ENCODE results near the gene KREMEN1. TPM values are rescaled to one million over a fixed set of nuclear protein-coding genes. Genes with fewer than 3 reads are reported as not detected.

KREMEN1 gene
- total and polyA plus RNA-seq, 5 donors from 2014 or later, result 0.10 TPM; not detected in 4

DNA sequence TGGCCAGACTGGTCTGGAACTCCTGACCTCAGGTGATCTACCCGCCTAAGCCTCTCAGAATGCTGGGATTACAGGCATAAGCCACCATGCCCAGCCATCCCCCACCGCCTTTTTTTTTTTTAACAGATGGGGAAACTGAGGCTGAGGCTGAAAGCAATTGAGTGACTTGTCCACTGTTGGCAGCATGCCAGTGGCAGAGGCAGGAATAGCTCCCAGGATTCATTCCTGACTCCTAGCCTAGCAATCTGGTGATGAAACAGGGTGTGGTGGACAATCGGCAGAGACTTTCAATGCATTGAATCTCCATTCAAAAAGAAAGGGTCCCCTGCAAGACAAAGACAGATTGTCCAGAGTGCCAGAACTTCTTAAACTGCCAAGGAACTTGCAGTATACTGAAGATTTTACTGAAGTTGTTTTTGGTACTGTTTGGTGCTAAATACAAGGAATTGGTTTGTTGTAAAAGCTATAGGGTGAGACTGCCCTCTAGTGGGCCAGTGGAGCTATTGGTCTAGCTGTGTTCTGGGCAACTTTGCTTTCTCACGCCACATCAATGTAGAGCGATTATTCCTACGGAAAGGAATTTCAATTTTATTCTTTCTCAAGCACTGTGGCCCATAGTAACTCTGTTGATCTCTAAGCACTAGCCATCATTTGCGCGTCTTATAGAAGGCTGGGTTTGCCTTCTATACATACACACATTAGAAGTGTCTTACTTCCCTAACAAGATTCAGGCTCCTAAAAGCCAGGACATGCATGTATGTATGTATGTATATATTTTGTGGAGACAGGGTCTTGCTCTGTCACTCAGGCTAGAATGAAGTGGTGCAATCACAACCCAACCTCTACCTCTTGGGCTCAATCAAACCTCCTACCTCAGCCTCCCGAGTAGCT is 32.2 kb upstream of the KREMEN1 start:
- Histone ChIP-seq H3K27me3 (ENCODE audit: control insufficient read depth, insufficient read depth, low read length) (no peaks in the 10 kb centered on the region), H3K4me3 (ENCODE audit: low read depth, low read length) (no peak overlapping the region), H3K9me3 (ENCODE audit: control insufficient read depth in 2 of 2, low read length in 2 of 2) (no peaks in the 10 kb centered on the region), H3K36me3 (ENCODE audit: control insufficient read depth, insufficient read depth, low read length) (no peaks in the 10 kb centered on the region), H3K27ac (ENCODE audit: insufficient read depth, low read length, poor library complexity, severe bottlenecking) (no peak overlapping the region), H3K4me1 (ENCODE audit: control insufficient read depth, insufficient read depth, low read length, poor library complexity, severe bottlenecking) (no peaks in the 10 kb centered on the region)
- peak; percentile 48 to 80 (median 70) for DNase-seq
- H3K9me3 Mint-ChIP-seq, result no peaks in the 10 kb centered on the region
- peak in 1 of 2 donors; percentile 45 for ATAC-seq (ENCODE audit: low read depth in 2 of 2)
- H3K27me3 Mint-ChIP-seq, result no peaks in the 10 kb centered on the region
- no peak overlapping the region for H3K27ac Mint-ChIP-seq
- H3K36me3 Mint-ChIP-seq, result no peaks in the 10 kb centered on the region
- no peak overlapping the region for H3K4me3 Mint-ChIP-seq
- H3K4me1 Mint-ChIP-seq, result peaks cover 0 to 3% (median 0%) of the 10 kb centered on the region in 4 donors

GRCh38 chr22:29041408-29041807 is 31.4 kb upstream of the KREMEN1 start:
- no peak overlapping the region for H3K27ac Mint-ChIP-seq
- no peaks in the 10 kb centered on the region for H3K27me3 Mint-ChIP-seq
- no peaks in the 10 kb centered on the region for H3K27me3 ChIP-seq (ENCODE audit: control insufficient read depth, insufficient read depth, low read length)
- H3K9me3 Mint-ChIP-seq, result no peaks in the 10 kb centered on the region
- H3K27ac ChIP-seq (ENCODE audit: insufficient read depth, low read length, poor library complexity, severe bottlenecking), result no peak overlapping the region
- ATAC-seq (ENCODE audit: low read depth in 2 of 2), result no peak
- no peak for DNase-seq
- H3K9me3 ChIP-seq (ENCODE audit: control insufficient read depth in 2 of 2, low read length in 2 of 2), result no peaks in the 10 kb centered on the region
- peaks cover 0 to 2% (median 0%) of the 10 kb centered on the region in 4 donors for H3K4me1 Mint-ChIP-seq
- H3K36me3 ChIP-seq (ENCODE audit: control insufficient read depth, insufficient read depth, low read length), result no peaks in the 10 kb centered on the region
- no peak overlapping the region for H3K4me3 Mint-ChIP-seq
- H3K36me3 Mint-ChIP-seq, result no peaks in the 10 kb centered on the region
- H3K4me3 ChIP-seq (ENCODE audit: low read depth, low read length), result no peak overlapping the region
- H3K4me1 ChIP-seq (ENCODE audit: control insufficient read depth, insufficient read depth, low read length, poor library complexity, severe bottlenecking), result no peaks in the 10 kb centered on the region

DNA sequence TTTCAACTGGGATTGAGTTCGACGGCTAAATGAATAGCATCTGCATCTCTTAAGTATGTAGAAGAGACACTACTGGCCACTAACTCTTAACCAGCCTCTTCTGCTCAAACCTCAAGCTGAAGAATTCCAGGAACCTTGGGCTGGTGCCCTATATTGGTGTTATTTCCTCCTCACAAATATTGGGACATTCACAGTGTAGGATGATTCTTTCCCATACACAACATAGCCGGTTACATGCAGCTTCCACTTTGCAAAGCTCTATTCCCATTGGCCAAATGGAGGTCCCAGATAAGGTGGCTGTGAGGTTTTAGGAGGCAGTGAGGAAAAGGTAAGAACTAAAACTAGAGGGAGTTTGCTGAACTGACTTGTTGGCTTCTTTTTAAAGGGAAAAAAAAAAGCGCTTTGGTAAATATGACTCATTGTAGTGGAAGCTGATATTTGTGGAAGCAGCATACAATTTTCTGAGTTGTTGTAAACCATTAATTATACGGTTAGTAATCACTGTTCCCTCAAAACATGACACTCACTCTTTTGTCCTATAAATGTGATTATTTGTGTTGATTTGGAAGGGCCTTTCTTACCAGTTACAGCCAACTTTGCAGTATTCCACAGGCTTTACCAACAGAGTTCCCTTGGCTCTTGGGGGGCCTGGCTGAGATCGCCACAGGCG is 28.8 kb upstream of the KREMEN1 start:
- Mint-ChIP-seq H3K27ac (no peak overlapping the region), H3K27me3 (no peaks in the 10 kb centered on the region), H3K4me1 (peaks cover 0 to 2% (median 0%) of the 10 kb centered on the region in 4 donors), H3K9me3 (no peaks in the 10 kb centered on the region), H3K36me3 (peaks cover 3% of the 10 kb centered on the region), H3K4me3 (no peak overlapping the region)
- H3K36me3 ChIP-seq (ENCODE audit: control insufficient read depth, insufficient read depth, low read length), result no peaks in the 10 kb centered on the region
- no peak for DNase-seq
- no peaks in the 10 kb centered on the region for H3K27me3 ChIP-seq (ENCODE audit: control insufficient read depth, insufficient read depth, low read length)
- no peaks in the 10 kb centered on the region for H3K9me3 ChIP-seq (ENCODE audit: control insufficient read depth in 2 of 2, low read length in 2 of 2)
- no peak for ATAC-seq (ENCODE audit: low read depth in 2 of 2)
- no peak overlapping the region for H3K4me3 ChIP-seq (ENCODE audit: low read depth, low read length)
- H3K4me1 ChIP-seq (ENCODE audit: control insufficient read depth, insufficient read depth, low read length, poor library complexity, severe bottlenecking), result no peaks in the 10 kb centered on the region
- H3K27ac ChIP-seq (ENCODE audit: insufficient read depth, low read length, poor library complexity, severe bottlenecking), result no peak overlapping the region

DNA sequence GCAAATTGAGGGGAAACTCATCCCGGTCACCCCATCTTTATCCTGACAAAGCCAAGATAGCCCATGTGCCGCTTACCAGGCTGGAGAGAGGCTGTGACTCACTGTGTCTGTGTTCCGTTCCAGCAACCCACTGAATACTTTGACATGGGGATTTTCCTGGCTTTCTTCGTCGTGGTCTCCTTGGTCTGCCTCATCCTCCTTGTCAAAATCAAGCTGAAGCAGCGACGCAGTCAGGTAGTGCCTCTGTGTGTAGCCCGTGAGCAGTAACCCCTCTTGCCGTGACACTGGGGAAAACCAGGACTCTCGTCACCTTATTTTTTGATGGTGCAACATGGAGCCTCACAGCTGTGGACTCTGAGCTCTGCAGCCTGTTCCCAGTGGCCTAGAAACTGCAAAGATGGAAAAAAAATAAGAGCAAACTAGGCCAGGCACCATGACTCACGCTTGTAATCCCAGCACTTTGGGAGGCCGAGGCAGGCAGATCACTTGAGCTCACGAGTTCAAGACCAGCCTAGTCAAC is 28.1 kb upstream of the KREMEN1 start:
- Histone ChIP-seq H3K4me3 (ENCODE audit: low read depth, low read length) (no peak overlapping the region), H3K27ac (ENCODE audit: insufficient read depth, low read length, poor library complexity, severe bottlenecking) (no peak overlapping the region), H3K36me3 (ENCODE audit: control insufficient read depth, insufficient read depth, low read length) (no peaks in the 10 kb centered on the region), H3K9me3 (ENCODE audit: control insufficient read depth in 2 of 2, low read length in 2 of 2) (no peaks in the 10 kb centered on the region), H3K4me1 (ENCODE audit: control insufficient read depth, insufficient read depth, low read length, poor library complexity, severe bottlenecking) (no peaks in the 10 kb centered on the region), H3K27me3 (ENCODE audit: control insufficient read depth, insufficient read depth, low read length) (no peaks in the 10 kb centered on the region)
- Mint-ChIP-seq H3K36me3 (peaks cover 3% of the 10 kb centered on the region), H3K9me3 (no peaks in the 10 kb centered on the region), H3K27me3 (no peaks in the 10 kb centered on the region), H3K4me1 (peaks cover 0 to 2% (median 0%) of the 10 kb centered on the region in 4 donors), H3K4me3 (no peak overlapping the region), H3K27ac (no peak overlapping the region)
- no peak for ATAC-seq (ENCODE audit: low read depth in 2 of 2)
- DNase-seq, result no peak

- Mint-ChIP-seq H3K27me3 (no peaks in the 10 kb centered on the region), H3K4me1 (no peaks in the 10 kb centered on the region), H3K4me3 (no peak overlapping the region), H3K36me3 (peaks cover 3% of the 10 kb centered on the region), H3K27ac (no peak overlapping the region), H3K9me3 (no peaks in the 10 kb centered on the region)
- DNase-seq (no peak), ATAC-seq (ENCODE audit: low read depth in 2 of 2) (no peak)
- Histone ChIP-seq H3K4me3 (ENCODE audit: low read depth, low read length) (no peak overlapping the region), H3K27ac (ENCODE audit: insufficient read depth, low read length, poor library complexity, severe bottlenecking) (no peak overlapping the region), H3K9me3 (ENCODE audit: control insufficient read depth in 2 of 2, low read length in 2 of 2) (no peaks in the 10 kb centered on the region), H3K36me3 (ENCODE audit: control insufficient read depth, insufficient read depth, low read length) (no peaks in the 10 kb centered on the region), H3K4me1 (ENCODE audit: control insufficient read depth, insufficient read depth, low read length, poor library complexity, severe bottlenecking) (no peaks in the 10 kb centered on the region), H3K27me3 (ENCODE audit: control insufficient read depth, insufficient read depth, low read length) (no peaks in the 10 kb centered on the region)
Measured at GRCh38 chr22:29048822-29049654, 23.8 kb upstream of the KREMEN1 start.

- Mint-ChIP-seq H3K4me3 (no peak overlapping the region), H3K4me1 (no peaks in the 10 kb centered on the region), H3K27me3 (no peaks in the 10 kb centered on the region), H3K9me3 (no peaks in the 10 kb centered on the region), H3K27ac (no peak overlapping the region), H3K36me3 (peaks cover 3% of the 10 kb centered on the region)
- H3K9me3 ChIP-seq (ENCODE audit: control insufficient read depth in 2 of 2, low read length in 2 of 2), result no peaks in the 10 kb centered on the region
- H3K36me3 ChIP-seq (ENCODE audit: control insufficient read depth, insufficient read depth, low read length), result no peaks in the 10 kb centered on the region
- no peaks in the 10 kb centered on the region for H3K4me1 ChIP-seq (ENCODE audit: control insufficient read depth, insufficient read depth, low read length, poor library complexity, severe bottlenecking)
- no peak for DNase-seq
- ATAC-seq (ENCODE audit: low read depth in 2 of 2), result no peak
- no peak overlapping the region for H3K4me3 ChIP-seq (ENCODE audit: low read depth, low read length)
- no peaks in the 10 kb centered on the region for H3K27me3 ChIP-seq (ENCODE audit: control insufficient read depth, insufficient read depth, low read length)
- H3K27ac ChIP-seq (ENCODE audit: insufficient read depth, low read length, poor library complexity, severe bottlenecking), result no peak overlapping the region
Measured at GRCh38 chr22:29049655-29050263, 23.1 kb upstream of the KREMEN1 start.

- no peaks in the 10 kb centered on the region for H3K27me3 Mint-ChIP-seq
- no peaks in the 10 kb centered on the region for H3K4me1 Mint-ChIP-seq
- H3K36me3 Mint-ChIP-seq, result peaks cover 3% of the 10 kb centered on the region
- H3K27ac Mint-ChIP-seq, result no peak overlapping the region
- Histone ChIP-seq H3K27me3 (ENCODE audit: control insufficient read depth, insufficient read depth, low read length) (no peaks in the 10 kb centered on the region), H3K27ac (ENCODE audit: insufficient read depth, low read length, poor library complexity, severe bottlenecking) (no peak overlapping the region), H3K36me3 (ENCODE audit: control insufficient read depth, insufficient read depth, low read length) (no peaks in the 10 kb centered on the region), H3K9me3 (ENCODE audit: control insufficient read depth in 2 of 2, low read length in 2 of 2) (no peaks in the 10 kb centered on the region), H3K4me3 (ENCODE audit: low read depth, low read length) (no peak overlapping the region), H3K4me1 (ENCODE audit: control insufficient read depth, insufficient read depth, low read length, poor library complexity, severe bottlenecking) (no peaks in the 10 kb centered on the region)
- H3K9me3 Mint-ChIP-seq, result no peaks in the 10 kb centered on the region
- no peak overlapping the region for H3K4me3 Mint-ChIP-seq
- ATAC-seq (ENCODE audit: low read depth in 2 of 2) (no peak), DNase-seq (no peak)
Measured at GRCh38 chr22:29050457-29050856, 22.4 kb upstream of the KREMEN1 start.
